HepG2 (cell line): ENCODE results near the gene EPC2. TPM values are rescaled to one million over a fixed set of nuclear protein-coding genes. Genes with fewer than 3 reads are reported as not detected.
A peak's percentile ranks its signal among the peaks of the same experiment; 100 is the strongest.

Source experiments
- CBX2 ChIP-seq, 2 experiments: fragments of 200-600 bp in 1 of 2; sonication (generic); formaldehyde crosslinking in 1 of 2; IDR thresholded peaks; 2 replicates each; pipeline versions ENCODE4 v1.7.0 to v1.8.1; 2018 to 2022; ENCODE audit warnings: low read depth in 2 of 2, low read length in 1 of 2, mild to moderate bottlenecking in 1 of 2, missing genetic modification reagents in 1 of 2
- CHCHD3 ChIP-seq: sonication (generic); formaldehyde crosslinking; IDR thresholded peaks from 2 replicates; pipeline ENCODE4 v1.8.0; 2022; ENCODE audit warnings: mild to moderate bottlenecking, missing genetic modification reagents, moderate library complexity
- EEA1 ChIP-seq: sonication (generic); formaldehyde crosslinking; IDR thresholded peaks from 2 replicates; pipeline ENCODE4 v1.5.1; 2020; ENCODE audit warnings: mild to moderate bottlenecking, missing genetic modification reagents, borderline replicate concordance
- FUBP1 ChIP-seq: sonication (generic); formaldehyde crosslinking; IDR thresholded peaks from 2 replicates; pipeline ENCODE4 v1.5.1; 2020; ENCODE audit warnings: missing genetic modification reagents, mild to moderate bottlenecking, borderline replicate concordance
- HMGXB4 ChIP-seq, 2 experiments: sonication (generic) in 1 of 2; formaldehyde crosslinking in 1 of 2; IDR thresholded peaks; 2 replicates each; pipeline versions ENCODE4 v1.4.0 to v1.6.1; 2018 to 2020; ENCODE audit warnings: missing genetic modification reagents in 2 of 2, borderline replicate concordance in 1 of 2, low read depth in 1 of 2, mild to moderate bottlenecking in 1 of 2, missing biosample characterization in 1 of 2
- MAX ChIP-seq: IDR thresholded peaks from 2 replicates; pipeline ENCODE4 v1.6.1; 2012; ENCODE audit warnings: inconsistent platforms
- MTA1 ChIP-seq: sonication (generic); formaldehyde crosslinking; IDR thresholded peaks from 2 replicates; pipeline ENCODE4 v1.4.0; 2020; ENCODE audit warnings: missing genetic modification reagents, mild to moderate bottlenecking, borderline replicate concordance
- SMARCE1 ChIP-seq: fragments of 450-650 bp; IDR thresholded peaks from 2 replicates; pipeline ENCODE4 v1.6.1; 2017; ENCODE audit warnings: borderline replicate concordance
- ZNF207 ChIP-seq: fragments of 450-650 bp; IDR thresholded peaks from 2 replicates; pipeline ENCODE4 v1.6.1; 2016; ENCODE audit warnings: antibody characterized with exemption, borderline replicate concordance
- ZNF547 ChIP-seq: sonication (generic); formaldehyde crosslinking; IDR thresholded peaks from 2 replicates; pipeline ENCODE4 v1.5.1; 2020; ENCODE audit warnings: mild to moderate bottlenecking, missing genetic modification reagents
- ZNF558 ChIP-seq: sonication (generic); formaldehyde crosslinking; IDR thresholded peaks from 2 replicates; pipeline ENCODE4 v1.9.0; 2022; ENCODE audit warnings: mild to moderate bottlenecking, missing genetic modification reagents, borderline replicate concordance
- ZNF574 ChIP-seq: sonication (generic); formaldehyde crosslinking; IDR thresholded peaks from 2 replicates; pipeline ENCODE4 v1.4.0; 2020; ENCODE audit warnings: missing genetic modification reagents
- ZNF784 ChIP-seq: sonication (generic); formaldehyde crosslinking; IDR thresholded peaks from 2 replicates; pipeline ENCODE4 v1.5.1; 2020; ENCODE audit warnings: missing genetic modification reagents, mild to moderate bottlenecking, borderline replicate concordance
- polyA plus RNA-seq, 8 experiments: library from polyadenylated mRNA; depleted of rRNA in 3 of 8; stranded (reverse) in 7 of 8; unstranded in 1 of 8; fragments of >200 nt; fragmentation: Illumina TruSeq in 4 of 8; extraction: Trizol in 4 of 8; gene quantifications; 2 replicates each; pipeline versions ENCODE4 v1.2.1 to v1.2.3, GENCODE V29; 2011 to 2016; ENCODE audit warnings: low read depth in 4 of 8, missing spikeins in 1 of 8, mixed read lengths in 1 of 8; ENCODE audit not compliant: insufficient read depth in 1 of 8
- total RNA-seq, 5 experiments: library from RNA; depleted of rRNA; stranded (reverse); fragments of >200 nt; fragmentation: Illumina TruSeq; extraction: Trizol; gene quantifications; 2 replicates each; pipeline ENCODE4 v1.2.3, GENCODE V29; 2016; ENCODE audit warnings: low read depth in 1 of 5
- TF ChIP-seq, protein P1 (sequence below): fragments of 450-650 bp; IDR thresholded peaks from 2 replicates; pipeline ENCODE4 v1.6.1; 2017
- TF ChIP-seq, protein P2 (sequence below): sonication (generic); formaldehyde crosslinking; IDR thresholded peaks from 2 replicates; pipeline ENCODE4 v1.8.0; 2022; ENCODE audit warnings: mild to moderate bottlenecking, missing genetic modification reagents; ENCODE audit not compliant: insufficient replicate concordance

Gene EPC2
- total and polyA plus RNA-seq, 2 of the 13 experiments (the other 11 are each of a cell fraction or from before 2014, with no cell fraction given): 20.5 to 22.0 TPM

DNA sequence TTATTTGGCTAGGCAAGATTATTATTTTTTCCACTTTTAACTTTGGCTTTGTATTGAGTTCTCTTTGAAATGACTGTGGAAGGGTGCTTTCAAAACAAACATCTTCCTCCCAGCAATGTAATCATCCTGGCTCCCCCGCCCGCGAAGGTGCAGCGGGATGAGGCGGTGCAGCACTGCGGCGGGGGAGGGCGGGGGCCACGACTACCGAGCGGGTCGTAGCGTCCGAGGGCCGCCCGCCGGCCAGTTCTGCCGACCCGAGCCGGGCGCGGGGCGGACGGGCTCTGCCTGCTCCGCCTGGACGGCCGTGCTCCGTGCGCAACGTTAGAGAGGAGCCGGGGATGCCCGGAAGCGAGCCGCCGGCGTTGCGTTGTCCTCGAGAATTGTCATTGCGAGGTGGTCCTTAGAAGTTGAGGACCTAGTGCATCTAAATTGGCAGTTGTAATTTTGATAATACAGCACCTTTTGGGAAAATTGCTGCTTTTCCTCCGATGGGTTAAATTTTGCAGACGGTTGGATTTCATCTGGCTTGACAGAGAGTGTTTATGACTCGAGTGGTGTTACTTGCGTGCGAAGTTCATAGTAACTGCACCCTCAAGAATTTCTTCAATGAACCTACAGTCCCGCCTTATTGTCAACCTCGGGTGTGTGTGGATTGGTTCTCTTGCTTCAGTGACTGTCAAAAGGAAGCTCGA is 1.1 kb downstream of the EPC2 start (continued):
- TF ChIP-seq ZNF784 (CRISPR knock-in tag) (no peak), ZNF207 (no peak), CHCHD3 (CRISPR knock-in tag) (no peak), MAX (peak; percentile 1; the same call in 1 of the 2 replicates), ZNF574 (no peak), MTA1 (CRISPR knock-in tag) (peak; percentile 41; the same call in 1 of the 2 replicates), SMARCE1 (no peak), ZNF558 (CRISPR knock-in tag) (no peak), CBX2 (IDR thresholded peaks at IDR 0.05; ENCODE audit: low read depth, low read length) (no peak), CBX2 (CRISPR knock-in tag; IDR thresholded peaks at IDR 0.05; ENCODE audit: low read depth) (no peak), ZNF547 (CRISPR knock-in tag) (peak; percentile 85; the same call in 1 of the 2 replicates), FUBP1 (no peak), EEA1 (no peak), HMGXB4 (CRISPR knock-in tag; IDR thresholded peaks at IDR 0.05; ENCODE audit: borderline replicate concordance in 1 of 2, low read depth in 1 of 2) (peak in 1 of 2 experiments; percentile 11)
- TF ChIP-seq, protein P1, sequence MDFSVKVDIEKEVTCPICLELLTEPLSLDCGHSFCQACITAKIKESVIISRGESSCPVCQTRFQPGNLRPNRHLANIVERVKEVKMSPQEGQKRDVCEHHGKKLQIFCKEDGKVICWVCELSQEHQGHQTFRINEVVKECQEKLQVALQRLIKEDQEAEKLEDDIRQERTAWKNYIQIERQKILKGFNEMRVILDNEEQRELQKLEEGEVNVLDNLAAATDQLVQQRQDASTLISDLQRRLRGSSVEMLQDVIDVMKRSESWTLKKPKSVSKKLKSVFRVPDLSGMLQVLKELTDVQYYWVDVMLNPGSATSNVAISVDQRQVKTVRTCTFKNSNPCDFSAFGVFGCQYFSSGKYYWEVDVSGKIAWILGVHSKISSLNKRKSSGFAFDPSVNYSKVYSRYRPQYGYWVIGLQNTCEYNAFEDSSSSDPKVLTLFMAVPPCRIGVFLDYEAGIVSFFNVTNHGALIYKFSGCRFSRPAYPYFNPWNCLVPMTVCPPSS: no peak
- TF ChIP-seq, protein P2, sequence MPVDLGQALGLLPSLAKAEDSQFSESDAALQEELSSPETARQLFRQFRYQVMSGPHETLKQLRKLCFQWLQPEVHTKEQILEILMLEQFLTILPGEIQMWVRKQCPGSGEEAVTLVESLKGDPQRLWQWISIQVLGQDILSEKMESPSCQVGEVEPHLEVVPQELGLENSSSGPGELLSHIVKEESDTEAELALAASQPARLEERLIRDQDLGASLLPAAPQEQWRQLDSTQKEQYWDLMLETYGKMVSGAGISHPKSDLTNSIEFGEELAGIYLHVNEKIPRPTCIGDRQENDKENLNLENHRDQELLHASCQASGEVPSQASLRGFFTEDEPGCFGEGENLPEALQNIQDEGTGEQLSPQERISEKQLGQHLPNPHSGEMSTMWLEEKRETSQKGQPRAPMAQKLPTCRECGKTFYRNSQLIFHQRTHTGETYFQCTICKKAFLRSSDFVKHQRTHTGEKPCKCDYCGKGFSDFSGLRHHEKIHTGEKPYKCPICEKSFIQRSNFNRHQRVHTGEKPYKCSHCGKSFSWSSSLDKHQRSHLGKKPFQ (CRISPR knock-in tag): peak; percentile 31
